Activated T-helper 2 cell treated with anti-CD3 and anti-CD28 coated beads, Interferon-gamma antibody, Interleukin-2, Interleukin-4, amounts not matched to agents 10 μg/mL and 5 μg/mL and 100 μg/mL, durations not matched to agents 14 hours and 24 hours and 36 hours (primary cell): ENCODE measurements around the gene ATN1. TPM values are rescaled to one million over a fixed set of nuclear protein-coding genes. Genes with fewer than 3 reads are reported as not detected.

Experiments
- DNase-seq: peaks from one replicate; pipeline ENCODE4 v3.0.0; 2021; ENCODE audit warnings: low spot score
- H3K27ac Mint-ChIP-seq: one replicate; pipeline ENCODE4 v1.8.0; 2021; ENCODE audit warnings: mixed read lengths
- H3K27me3 Mint-ChIP-seq: one replicate; pipeline ENCODE4 v1.8.0; 2021; ENCODE audit warnings: low read depth, mixed read lengths
- H3K36me3 Mint-ChIP-seq: one replicate; pipeline ENCODE4 v1.8.0; 2021; ENCODE audit warnings: low read depth, mixed read lengths
- H3K4me1 Mint-ChIP-seq: one replicate; pipeline ENCODE4 v1.8.0; 2021; ENCODE audit warnings: low read depth, mixed read lengths
- H3K4me3 Mint-ChIP-seq: one replicate; pipeline ENCODE4 v1.8.0; 2021; ENCODE audit warnings: low read depth, mild to moderate bottlenecking, moderate library complexity, mixed read lengths
- H3K9me3 Mint-ChIP-seq: one replicate; pipeline ENCODE4 v1.8.0; 2021; ENCODE audit warnings: mixed read lengths
- intact Hi-C: fragments of 100-400 bp; cut with micrococcal nuclease; formaldehyde crosslinking; loops from one replicate; pipeline ENCODE4 v1.15.1; 2023
- total RNA-seq: library from RNA; stranded (reverse); gene quantifications from 2 replicates; pipeline ENCODE4 v1.2.3, GENCODE V29; 2022

Gene ATN1
- total RNA-seq, 1 donor from 2014 or later: 70.5 TPM

GRCh38 chr12:6955108-6956020 lies 27.6 kb downstream of the ATN1 start:
- no peak for DNase-seq
- no peaks in the 10 kb centered on the region for H3K9me3 Mint-ChIP-seq

GRCh38 chr12:6956021-6956727 lies 28.4 kb downstream of the ATN1 start:
- Mint-ChIP-seq H3K9me3 (no peaks in the 10 kb centered on the region), H3K27ac (peak overlapping the region; percentile 76), H3K36me3 (peaks cover 90% of the 10 kb centered on the region), H3K4me3 (peak overlapping the region; percentile 50), H3K27me3 (no peaks in the 10 kb centered on the region), H3K4me1 (peaks cover 72% of the 10 kb centered on the region)
- DNase-seq: no peak
- intact Hi-C loops: no loop called here

More at GRCh38 chr12:6955108-6956020, 27.6 kb downstream of the ATN1 start:
- H3K4me3 Mint-ChIP-seq: peak overlapping the region; percentile 50
- peak overlapping the region; percentile 97 for H3K27ac Mint-ChIP-seq
- peaks cover 82% of the 10 kb centered on the region for H3K36me3 Mint-ChIP-seq
- no peaks in the 10 kb centered on the region for H3K27me3 Mint-ChIP-seq
- intact Hi-C loops: no loop called here
- H3K4me1 Mint-ChIP-seq: peaks cover 68% of the 10 kb centered on the region

GRCh38 chr12:6957151-6957701 lies 29.5 kb downstream of the ATN1 start:
- H3K27me3 Mint-ChIP-seq: no peaks in the 10 kb centered on the region
- no peaks in the 10 kb centered on the region for H3K9me3 Mint-ChIP-seq
- peak overlapping the region; percentile 76 for H3K27ac Mint-ChIP-seq
- intact Hi-C loops: no loop called here
- DNase-seq: no peak
- peaks cover 92% of the 10 kb centered on the region for H3K36me3 Mint-ChIP-seq
- H3K4me1 Mint-ChIP-seq: peaks cover 79% of the 10 kb centered on the region
- H3K4me3 Mint-ChIP-seq: peak overlapping the region; percentile 48

GRCh38 chr12:6957741-6958608 lies 30.2 kb downstream of the ATN1 start:
- peak overlapping the region; percentile 88 for H3K4me3 Mint-ChIP-seq
- no peaks in the 10 kb centered on the region for H3K27me3 Mint-ChIP-seq
- intact Hi-C loops: no loop called here
- H3K27ac Mint-ChIP-seq: peak overlapping the region; percentile 97
- H3K36me3 Mint-ChIP-seq: peaks cover 85% of the 10 kb centered on the region
- H3K4me1 Mint-ChIP-seq: peaks cover 78% of the 10 kb centered on the region
- H3K9me3 Mint-ChIP-seq: no peaks in the 10 kb centered on the region
- DNase-seq: no peak

GRCh38 chr12:6958609-6959057 lies 30.9 kb downstream of the ATN1 start:
- Mint-ChIP-seq H3K36me3 (peaks cover 78% of the 10 kb centered on the region), H3K4me1 (peaks cover 73% of the 10 kb centered on the region), H3K27ac (peak overlapping the region; percentile 97), H3K4me3 (peak overlapping the region; percentile 88), H3K27me3 (no peaks in the 10 kb centered on the region), H3K9me3 (no peaks in the 10 kb centered on the region)
- no peak for DNase-seq
- intact Hi-C loops: no loop called here

GRCh38 chr12:6959058-6959804 lies 31.5 kb downstream of the ATN1 start:
- Mint-ChIP-seq H3K27ac (peak overlapping the region; percentile 97), H3K9me3 (no peaks in the 10 kb centered on the region), H3K36me3 (peaks cover 72% of the 10 kb centered on the region), H3K27me3 (no peaks in the 10 kb centered on the region), H3K4me3 (peak overlapping the region; percentile 88), H3K4me1 (peaks cover 69% of the 10 kb centered on the region)
- intact Hi-C loops: no loop called here
- DNase-seq: peak; percentile 68

GRCh38 chr12:6959805-6960592 lies 32.2 kb downstream of the ATN1 start:
- H3K27ac Mint-ChIP-seq: peak overlapping the region; percentile 97
- no peaks in the 10 kb centered on the region for H3K9me3 Mint-ChIP-seq

GRCh38 chr12:6960593-6961277 lies 33.0 kb downstream of the ATN1 start:
- H3K9me3 Mint-ChIP-seq: no peaks in the 10 kb centered on the region
- peaks cover 68% of the 10 kb centered on the region for H3K4me1 Mint-ChIP-seq
- peak; percentile 37 for DNase-seq
- H3K27me3 Mint-ChIP-seq: no peaks in the 10 kb centered on the region
- intact Hi-C loops: loop anchor here (1.0 kb wide), 3 partner anchors 7 to 16 kb away; partner anchors contain the start of genes C12orf57, EMG1 and PHB2
- peaks cover 68% of the 10 kb centered on the region for H3K36me3 Mint-ChIP-seq
- H3K4me3 Mint-ChIP-seq: peak overlapping the region; percentile 64
- peak overlapping the region; percentile 97 for H3K27ac Mint-ChIP-seq

More at GRCh38 chr12:6959805-6960592, 32.2 kb downstream of the ATN1 start:
- peaks cover 65% of the 10 kb centered on the region for H3K4me1 Mint-ChIP-seq
- H3K36me3 Mint-ChIP-seq: peaks cover 68% of the 10 kb centered on the region
- H3K27me3 Mint-ChIP-seq: no peaks in the 10 kb centered on the region
- intact Hi-C loops: no loop called here
- H3K4me3 Mint-ChIP-seq: peak overlapping the region; percentile 88
- no peak for DNase-seq

GRCh38 chr12:6961278-6961694 lies 33.5 kb downstream of the ATN1 start:
- no peaks in the 10 kb centered on the region for H3K27me3 Mint-ChIP-seq
- H3K27ac Mint-ChIP-seq: peak overlapping the region; percentile 97
- H3K36me3 Mint-ChIP-seq: peaks cover 68% of the 10 kb centered on the region
- intact Hi-C loops: loop anchor here (1.0 kb wide), 3 partner anchors 8 to 17 kb away; partner anchors contain the start of genes C12orf57, EMG1 and PHB2
- peaks cover 66% of the 10 kb centered on the region for H3K4me1 Mint-ChIP-seq
- no peaks in the 10 kb centered on the region for H3K9me3 Mint-ChIP-seq
- peak; percentile 78 for DNase-seq
- H3K4me3 Mint-ChIP-seq: peak overlapping the region; percentile 64

GRCh38 chr12:6961695-6962284 lies 34.0 kb downstream of the ATN1 start:
- peak overlapping the region; percentile 64 for H3K4me3 Mint-ChIP-seq
- peaks cover 68% of the 10 kb centered on the region for H3K36me3 Mint-ChIP-seq
- H3K27me3 Mint-ChIP-seq: no peaks in the 10 kb centered on the region
- H3K27ac Mint-ChIP-seq: peak overlapping the region; percentile 97
- DNase-seq: no peak
- intact Hi-C loops: loop anchor here (1.0 kb wide), 3 partner anchors 8 to 17 kb away; partner anchors contain the start of genes C12orf57, EMG1 and PHB2
- peaks cover 63% of the 10 kb centered on the region for H3K4me1 Mint-ChIP-seq
- H3K9me3 Mint-ChIP-seq: no peaks in the 10 kb centered on the region
